ENCODE measurements around the gene HELB.
A peak's percentile ranks its signal among the peaks of the same experiment; 100 is the strongest.

The HELB gene

DNA sequence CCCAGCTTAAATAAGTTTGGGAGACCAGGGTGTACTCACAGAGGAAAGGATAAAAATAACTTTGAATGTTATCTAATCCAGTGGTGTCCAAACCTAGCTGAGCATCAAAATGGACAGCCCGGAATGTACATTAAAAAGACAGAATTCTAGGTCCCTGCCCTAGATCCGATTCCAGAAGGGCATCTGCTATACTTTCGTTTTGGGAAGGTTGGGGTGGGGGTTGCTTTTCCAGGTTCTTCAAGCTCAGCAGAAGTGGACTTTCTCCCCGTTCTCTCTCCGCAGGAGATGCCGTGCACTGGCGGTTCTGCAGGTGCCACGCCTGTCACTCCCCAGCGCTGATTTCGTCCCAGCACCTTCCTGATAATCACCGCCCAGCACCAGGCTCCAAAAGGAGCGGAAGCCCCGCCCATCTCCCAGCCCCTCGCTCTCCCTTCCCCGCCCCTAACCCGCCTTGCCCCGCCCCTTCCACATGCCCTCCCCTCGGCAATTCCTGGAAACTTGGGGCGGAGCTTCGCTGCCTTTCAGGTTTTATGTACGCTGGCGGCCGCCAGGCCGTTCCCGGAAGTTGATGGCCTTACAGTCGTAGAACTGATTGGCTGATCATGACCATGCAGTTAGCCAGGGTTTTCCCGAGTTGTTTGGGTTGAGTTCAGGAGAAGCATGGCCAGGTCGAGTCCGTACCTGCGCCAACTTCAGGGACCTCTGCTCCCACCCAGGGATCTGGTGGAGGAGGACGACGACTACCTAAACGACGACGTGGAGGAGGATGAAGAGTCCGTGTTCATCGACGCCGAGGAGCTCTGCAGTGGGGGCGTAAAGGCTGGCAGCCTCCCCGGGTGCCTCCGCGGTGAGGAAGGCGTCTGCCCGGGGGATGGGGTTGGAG lies at the start of gene HELB:
TSS of gene HELB (plus strand) at position 550 of the 883 bp plus-strand sequence. CDS start at position 661, 111 bp downstream.
- peak; percentile 74 to 98 (median 94) for DNase-seq
- intact Hi-C loops (cut with DNase I): no loop called here

DNA sequence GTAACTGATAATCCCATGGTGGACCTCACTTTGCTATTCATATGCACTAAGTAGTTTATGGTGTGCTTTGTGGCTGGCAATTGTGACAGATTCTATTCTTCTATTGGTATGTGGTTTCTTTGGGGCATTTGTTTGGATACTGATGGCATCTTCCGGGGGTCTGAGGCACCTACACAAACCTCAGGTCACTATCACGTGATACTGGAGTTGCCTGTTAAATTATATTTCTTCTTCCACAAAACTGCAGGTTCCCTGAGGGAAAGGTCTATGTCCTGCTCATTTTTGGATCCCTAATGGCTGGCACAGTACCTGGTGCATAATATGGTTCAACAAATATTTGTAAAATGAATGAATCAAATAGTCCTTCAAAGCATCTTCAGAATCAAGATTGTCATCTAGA lies 49.5 kb upstream of the HELB start:
- DNase-seq: no peak
- intact Hi-C loops (cut with DNase I): no loop called here

DNA sequence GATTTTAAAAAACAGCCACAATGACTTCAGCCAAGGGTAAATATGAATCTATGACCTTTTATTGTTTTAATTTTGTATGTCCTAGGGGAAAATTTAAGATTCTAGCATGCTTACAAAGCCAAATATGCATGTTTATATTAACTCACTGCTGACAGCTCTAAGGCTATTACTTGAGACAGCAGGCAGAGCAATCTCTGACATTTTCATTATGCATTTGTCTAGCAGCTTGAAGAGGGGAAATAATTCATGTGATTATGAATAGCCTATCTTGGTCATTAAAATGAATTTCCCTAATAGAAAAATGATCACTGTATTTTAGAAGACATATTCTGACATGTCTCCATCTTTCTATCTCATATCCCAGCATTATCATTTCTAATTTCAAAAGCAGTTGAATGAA lies 46.6 kb upstream of the HELB start:
- no peak for DNase-seq
- intact Hi-C loops (cut with DNase I): no loop called here

DNA sequence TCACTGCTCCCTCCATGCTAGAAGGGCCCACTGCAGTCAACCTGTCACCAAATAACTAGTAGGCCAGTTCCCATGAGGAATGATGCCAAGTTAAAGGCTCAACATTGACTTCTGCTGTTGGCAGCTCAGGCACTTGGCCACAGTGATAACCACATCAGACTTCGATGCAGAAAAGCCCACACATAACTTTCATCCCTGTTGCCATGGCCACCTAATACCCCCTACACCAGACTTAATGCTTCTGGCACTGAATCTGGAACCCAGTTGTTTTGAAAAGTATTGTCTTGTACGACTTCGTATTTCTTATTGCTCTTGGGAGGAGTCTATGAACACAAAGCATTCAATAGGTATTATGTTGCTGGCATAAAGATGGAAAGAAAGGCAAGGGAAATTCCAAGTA lies 44.3 kb upstream of the HELB start:
- intact Hi-C loops (cut with DNase I): no loop called here
- DNase-seq: no peak

DNA sequence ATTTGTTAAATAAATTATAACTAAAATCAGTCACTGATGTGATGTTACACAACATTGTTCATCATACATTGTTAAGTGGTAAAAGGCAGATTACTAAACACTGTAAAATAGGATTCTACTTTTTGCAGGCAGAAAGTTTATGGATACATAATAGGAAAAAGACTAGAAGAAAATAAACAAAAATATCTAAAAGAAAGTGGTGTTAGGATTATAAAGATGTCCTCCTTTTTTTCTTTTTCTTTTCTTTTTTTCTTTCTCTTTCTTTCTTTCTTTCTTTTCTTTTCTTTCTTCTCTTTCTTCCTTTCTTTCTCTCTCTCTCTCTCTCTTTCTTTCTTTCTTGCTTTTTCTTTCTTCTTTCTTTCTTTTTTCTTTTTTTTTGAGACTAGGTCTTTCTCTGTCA lies 39.6 kb upstream of the HELB start:
- no peak for DNase-seq
- intact Hi-C loops (cut with DNase I): no loop called here

DNA sequence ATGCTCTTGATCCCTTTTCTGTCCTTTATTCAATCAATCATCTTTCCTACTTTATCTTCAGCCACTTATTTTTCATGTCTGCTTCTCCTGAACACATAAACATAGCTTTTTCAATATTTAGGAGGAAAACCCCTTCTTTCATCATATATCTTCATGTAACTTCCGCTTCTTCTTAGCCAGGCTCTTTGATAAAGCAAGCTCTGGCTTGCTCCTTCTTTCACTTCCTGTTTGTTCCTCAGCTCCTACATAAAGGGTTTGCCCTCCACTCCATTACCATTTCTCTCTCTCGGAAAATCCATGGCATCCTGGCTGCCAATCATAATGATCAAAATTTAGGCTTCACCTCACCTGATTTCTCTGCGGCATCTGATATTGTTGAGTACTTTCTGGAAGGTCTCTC lies 33.7 kb upstream of the HELB start:
- DNase-seq: no peak
- intact Hi-C loops (cut with DNase I): no loop called here

DNA sequence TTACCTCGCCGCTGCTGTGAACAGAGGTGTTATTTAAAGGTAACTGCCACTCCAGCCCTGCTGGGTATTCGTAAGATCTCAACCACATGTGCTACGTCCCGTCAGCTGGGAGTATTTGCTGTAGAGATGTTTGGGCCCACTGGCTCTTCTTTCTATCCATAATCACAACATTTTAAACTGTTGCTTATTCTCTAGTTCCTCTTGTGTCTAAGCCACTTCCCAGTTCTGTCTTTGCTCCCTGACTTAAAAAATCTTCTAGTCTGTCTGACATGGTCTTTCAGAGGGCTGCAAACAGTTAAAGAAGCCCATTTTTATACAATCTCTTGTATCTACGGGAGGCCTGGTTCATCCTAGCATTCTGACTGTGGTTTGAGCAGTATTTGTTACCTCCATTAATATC lies 33.2 kb upstream of the HELB start:
- no peak for DNase-seq
- intact Hi-C loops (cut with DNase I): no loop called here

DNA sequence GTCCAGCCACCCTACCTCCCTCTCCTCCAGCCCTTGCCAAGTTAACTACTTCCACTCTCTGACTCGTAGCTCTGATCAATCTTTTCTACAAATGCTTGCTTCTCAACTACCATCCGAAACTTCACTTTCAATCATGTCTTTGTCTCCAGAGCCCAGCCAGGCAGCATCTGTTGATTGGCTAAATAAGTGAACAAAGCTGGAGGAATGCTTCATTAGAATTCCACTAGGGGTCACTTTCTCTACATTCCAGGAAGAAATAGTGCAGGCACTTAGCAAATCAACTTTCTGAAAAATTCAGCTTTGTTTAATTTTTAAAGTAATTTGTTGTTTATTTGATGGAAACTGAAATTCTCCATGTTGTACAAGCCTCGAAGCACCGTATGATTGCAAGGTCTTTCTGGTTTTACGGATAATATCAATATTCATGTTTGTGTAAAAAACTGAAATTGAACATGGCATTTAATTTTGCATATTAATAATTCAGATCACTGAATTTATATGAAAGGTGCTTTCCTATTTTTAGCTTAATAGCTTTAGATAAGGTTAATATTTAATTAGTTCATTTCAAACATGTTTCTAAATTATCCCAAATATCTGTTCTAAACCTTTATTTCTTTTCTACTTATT lies 32.4 kb upstream of the HELB start:
- intact Hi-C loops (cut with DNase I): loop anchor here (10.0 kb wide), 1 partner anchor 135 kb away; no protein-coding TSS in a partner anchor
- DNase-seq: peak in 22 of 42 donors; percentile 3 to 60 (median 20)

DNA sequence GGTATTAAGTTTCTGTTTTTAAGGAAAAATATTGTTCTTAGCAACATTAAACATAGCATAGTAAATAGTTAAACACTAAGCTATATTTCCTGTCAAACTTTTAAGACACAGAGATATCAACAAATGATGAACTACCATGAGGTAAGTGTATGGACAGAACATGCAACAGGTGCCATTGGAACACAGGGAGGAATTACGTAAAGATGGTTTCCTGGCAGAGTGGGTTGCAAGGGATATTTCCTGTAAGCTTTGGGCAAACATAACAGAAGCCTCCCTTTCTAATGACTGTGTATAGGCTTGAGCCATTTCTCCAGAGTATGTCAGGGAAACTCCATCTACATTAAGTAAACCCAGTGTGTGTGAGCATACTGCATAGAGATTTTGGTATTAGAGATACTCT lies 31.7 kb upstream of the HELB start:
- intact Hi-C loops (cut with DNase I): loop anchor here (10.0 kb wide), 1 partner anchor 134 kb away; no protein-coding TSS in a partner anchor
- DNase-seq: no peak

DNA sequence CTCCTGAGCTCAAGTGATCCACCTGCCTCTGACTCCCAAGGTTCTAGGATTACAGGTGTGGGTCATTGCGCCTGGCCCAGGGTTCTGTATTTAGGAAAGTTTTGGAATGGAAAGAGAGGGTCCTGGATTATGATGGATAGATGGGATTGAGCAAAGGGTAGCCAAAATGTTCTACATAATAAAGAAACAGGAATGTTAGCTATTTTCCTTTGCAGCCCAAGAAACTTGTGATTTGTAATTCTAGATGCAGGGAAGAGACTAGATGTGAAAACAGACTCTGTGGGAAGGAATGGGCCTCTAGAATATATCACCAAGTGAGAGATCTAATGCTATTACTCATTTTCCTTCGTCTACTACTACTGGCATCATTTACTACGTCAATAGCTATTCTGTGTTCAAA lies 29.6 kb upstream of the HELB start:
- intact Hi-C loops (cut with DNase I): loop anchor here (10.0 kb wide), 1 partner anchor 132 kb away; no protein-coding TSS in a partner anchor
- no peak for DNase-seq

DNA sequence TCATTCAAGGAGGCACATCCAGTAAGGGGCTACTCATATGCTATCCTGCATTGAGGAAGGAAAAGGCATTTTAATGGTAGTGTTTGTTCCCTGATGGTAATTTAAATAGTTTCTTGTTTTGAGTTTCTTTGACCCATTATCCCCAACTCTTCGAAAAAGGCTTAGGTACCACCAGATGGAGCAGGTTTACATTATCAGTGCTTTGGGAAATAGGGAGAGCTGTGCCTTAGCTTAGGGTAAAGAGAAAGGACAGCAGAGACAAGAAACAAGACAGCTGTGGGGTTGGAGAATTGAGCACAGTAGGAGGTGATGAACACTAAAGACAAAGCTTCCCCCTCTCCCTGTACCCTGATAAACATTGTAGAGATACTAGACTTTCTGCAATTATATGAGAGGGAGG lies 29.1 kb upstream of the HELB start:
- intact Hi-C loops (cut with DNase I): loop anchor here (10.0 kb wide), 1 partner anchor 132 kb away; no protein-coding TSS in a partner anchor
- no peak for DNase-seq

DNA sequence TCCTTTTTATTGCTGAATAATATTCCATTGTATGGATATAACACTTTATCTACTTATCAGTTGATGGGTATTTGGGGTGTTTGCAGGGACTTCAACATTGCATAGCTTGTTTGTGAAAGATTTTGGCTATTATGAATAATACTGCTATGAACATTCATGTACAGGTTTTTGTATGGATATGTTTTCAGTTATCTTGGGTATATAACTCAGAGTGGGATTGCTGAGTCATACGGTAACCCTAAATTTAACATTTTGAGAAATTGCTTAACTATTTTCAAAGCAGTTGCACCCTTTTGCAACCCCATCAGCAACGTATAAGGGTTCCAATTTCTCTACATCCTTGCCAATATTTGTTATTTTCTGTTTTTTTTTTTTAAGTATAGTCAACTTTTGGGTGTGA lies 27.3 kb upstream of the HELB start:
- intact Hi-C loops (cut with DNase I): loop anchor here (10.0 kb wide), 1 partner anchor 130 kb away; no protein-coding TSS in a partner anchor
- DNase-seq: no peak

DNA sequence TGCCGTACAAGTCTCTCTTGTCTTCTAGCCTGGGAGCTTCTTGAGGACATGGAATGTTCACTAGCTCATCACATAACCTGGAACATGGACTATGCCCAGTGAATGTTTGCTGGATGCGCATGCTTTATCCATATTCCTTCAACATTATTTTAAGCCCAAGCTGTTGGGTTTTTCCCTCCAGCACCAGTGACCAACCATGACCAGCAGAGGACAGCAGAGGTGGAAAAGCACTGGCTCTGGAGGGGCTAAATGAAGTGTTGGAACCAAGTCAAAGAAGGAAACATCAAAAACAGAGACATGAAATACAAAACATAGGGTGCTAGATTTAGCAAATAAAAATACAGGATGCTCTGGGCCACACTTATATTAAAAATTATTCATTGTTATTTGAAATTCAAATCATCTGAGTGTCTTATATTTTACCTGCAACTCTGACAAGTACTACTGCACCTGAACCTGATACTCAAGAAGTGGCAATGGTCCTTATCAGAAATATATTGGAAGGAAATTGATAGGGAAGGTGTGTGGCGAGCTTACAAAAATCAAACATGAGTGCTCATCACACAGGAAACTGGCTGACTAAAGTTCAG lies 23.1 kb upstream of the HELB start:
- intact Hi-C loops (cut with DNase I): loop anchor here (10.0 kb wide), 1 partner anchor 126 kb away; no protein-coding TSS in a partner anchor
- no peak for DNase-seq

DNA sequence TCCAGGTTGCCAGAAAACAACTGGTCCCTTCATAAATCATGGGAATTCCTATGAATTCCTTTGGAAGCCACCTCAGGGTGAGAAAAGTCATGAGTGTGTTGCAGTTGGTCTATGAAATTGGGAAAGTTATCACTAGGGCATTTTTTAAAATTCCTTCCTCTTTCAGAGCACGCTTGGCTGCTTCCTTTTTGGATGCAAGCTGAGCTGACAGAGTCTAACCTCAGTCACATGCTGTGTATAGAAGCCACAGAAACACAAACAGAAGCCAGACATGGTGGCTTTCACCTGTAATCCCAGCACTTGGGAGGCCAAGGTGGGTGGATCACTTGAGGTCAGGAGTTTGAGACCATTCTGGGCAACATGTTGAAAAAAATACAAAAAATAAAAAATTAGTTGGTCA lies 21.7 kb upstream of the HELB start:
- no peak for DNase-seq
- intact Hi-C loops (cut with DNase I): no loop called here

DNA sequence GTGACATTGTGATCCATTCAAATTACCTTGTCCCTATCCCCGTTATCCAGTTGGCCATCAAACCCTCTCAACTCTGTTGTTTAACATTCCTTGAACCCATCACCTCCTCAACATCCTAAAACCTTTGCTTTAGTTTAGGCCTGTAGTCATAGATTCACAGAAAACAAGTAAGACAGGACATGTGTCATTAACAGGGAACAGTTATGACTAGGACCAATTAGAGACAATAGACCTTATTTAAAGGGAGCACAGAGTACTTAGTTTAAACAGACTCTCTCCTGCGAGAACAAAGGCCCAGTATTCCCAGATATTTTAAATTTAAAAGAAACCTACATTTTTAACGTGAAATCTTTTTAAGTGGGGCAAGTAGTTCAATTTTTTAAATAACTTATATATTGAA lies 20.0 kb upstream of the HELB start:
- DNase-seq: no peak
- intact Hi-C loops (cut with DNase I): no loop called here

DNA sequence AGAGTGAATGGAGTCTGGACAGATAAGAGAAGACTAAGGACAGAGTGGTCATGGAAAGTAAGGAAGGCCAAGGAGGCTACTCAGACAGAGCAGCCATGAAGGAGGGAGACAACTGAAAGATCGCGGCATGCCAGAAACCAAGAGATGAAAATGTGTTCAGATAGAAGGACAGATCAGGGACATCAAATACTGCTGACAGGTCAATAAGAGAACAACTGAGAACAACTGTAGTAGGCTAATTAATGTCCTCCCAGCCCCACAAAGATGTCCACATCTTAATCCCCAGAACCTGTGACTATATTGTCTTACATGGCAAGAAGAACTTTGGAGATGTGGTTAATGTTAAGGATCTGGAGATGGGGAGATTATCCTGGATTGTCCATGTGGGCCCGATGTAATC lies 15.0 kb upstream of the HELB start:
- intact Hi-C loops (cut with DNase I): no loop called here
- DNase-seq: no peak

DNA sequence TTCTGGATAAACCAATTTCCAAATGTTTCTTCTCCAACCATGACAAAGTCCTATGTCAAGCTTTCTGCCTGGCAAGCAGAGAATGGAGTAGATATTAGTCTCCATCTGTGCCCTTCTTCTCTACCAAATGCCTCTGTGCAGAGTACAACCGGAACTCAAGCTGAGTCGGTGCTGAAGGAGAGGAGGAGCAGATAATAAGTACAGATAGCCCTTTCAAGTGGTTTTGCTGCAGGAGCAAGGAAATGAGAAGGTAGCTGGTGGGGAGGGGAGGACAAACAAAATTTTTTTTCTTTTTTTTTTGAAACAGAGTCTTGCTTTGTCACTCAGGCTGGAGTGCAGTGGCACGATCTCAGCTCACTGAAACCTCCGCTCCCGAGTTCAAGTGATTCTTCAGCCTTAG lies 14.2 kb upstream of the HELB start:
- intact Hi-C loops (cut with DNase I): no loop called here
- DNase-seq: no peak

DNA sequence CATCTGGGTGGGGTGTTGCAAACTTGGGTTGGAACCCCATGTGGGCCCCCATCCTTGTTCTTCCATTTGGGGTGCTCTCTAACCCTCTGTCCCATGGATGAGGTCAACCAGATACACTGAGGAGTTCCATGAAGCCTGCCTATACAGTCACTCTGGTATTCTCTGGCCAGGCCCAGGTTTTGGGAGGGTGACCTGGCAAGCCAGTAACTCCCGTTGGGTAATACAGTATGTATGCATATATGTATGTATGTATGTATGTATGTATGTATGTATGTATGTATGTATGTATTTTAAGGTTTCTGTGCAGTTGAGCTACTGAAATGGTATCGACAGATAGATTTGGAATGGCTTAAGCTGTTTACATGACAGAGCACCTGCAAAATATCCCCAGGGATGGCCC lies 12.8 kb upstream of the HELB start:
- intact Hi-C loops (cut with DNase I): no loop called here
- DNase-seq: no peak

DNA sequence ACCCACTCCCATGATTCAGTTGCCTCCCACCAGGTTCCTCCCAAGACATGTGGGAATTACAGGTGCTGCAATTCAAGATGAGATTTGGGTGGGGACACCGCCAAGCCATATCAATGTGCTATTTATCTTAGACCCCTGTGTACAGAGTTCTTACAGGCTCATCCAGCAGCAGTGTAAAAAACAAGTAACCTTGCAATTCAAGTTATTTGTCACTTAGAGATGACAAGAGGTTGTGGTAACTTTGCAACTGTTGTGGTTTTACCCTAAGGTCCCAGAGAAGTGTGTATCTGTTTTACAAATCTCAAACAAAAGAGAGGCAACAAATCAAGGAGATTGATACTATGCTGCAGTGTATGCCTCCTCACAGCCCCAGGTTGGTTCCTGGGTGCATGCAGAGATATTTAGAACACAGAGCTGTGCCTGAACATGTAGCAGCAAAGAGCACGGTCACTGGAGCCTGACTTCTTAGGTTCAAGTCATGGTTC lies 11.5 kb upstream of the HELB start:
- intact Hi-C loops (cut with DNase I): no loop called here

DNA sequence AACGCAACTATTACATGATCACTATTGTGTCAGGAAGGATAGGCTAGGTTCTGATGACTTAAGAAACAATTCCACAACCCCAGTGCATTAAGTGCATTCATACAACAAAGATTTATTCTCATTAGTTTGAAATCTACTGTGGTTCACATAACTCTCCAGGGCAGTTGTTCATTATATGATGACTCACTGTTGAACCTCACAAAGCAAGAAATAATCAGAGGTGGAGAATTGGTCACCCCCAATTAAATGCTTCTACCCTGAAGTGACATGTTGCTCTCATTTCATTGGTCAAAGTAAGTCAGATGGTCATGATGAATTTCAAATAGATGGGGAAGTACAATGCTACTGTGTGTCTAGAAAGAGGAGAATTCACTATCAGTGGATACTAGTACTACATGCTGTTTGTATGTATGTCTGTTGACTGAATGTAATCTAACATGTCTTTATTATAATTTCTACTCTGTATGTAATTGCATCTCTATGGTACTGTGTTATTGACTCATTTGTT lies 6.1 kb upstream of the HELB start:
- intact Hi-C loops (cut with DNase I): no loop called here
- no peak for DNase-seq

More for the DNA sequence above, 11.5 kb upstream of the HELB start:
- no peak for DNase-seq

Data from head of caudate nucleus (tissue), 42 donors.